NCI-H2081 treated with DMSO at 0.1 percent for 48 hours (cell line): ENCODE results near the gene PGP.

ENCODE experiments used
- DNase-seq: peaks from one replicate; lab custom pipeline; 2025; lab: John Stamatoyannopoulos, UW

Gene PGP

DNA sequence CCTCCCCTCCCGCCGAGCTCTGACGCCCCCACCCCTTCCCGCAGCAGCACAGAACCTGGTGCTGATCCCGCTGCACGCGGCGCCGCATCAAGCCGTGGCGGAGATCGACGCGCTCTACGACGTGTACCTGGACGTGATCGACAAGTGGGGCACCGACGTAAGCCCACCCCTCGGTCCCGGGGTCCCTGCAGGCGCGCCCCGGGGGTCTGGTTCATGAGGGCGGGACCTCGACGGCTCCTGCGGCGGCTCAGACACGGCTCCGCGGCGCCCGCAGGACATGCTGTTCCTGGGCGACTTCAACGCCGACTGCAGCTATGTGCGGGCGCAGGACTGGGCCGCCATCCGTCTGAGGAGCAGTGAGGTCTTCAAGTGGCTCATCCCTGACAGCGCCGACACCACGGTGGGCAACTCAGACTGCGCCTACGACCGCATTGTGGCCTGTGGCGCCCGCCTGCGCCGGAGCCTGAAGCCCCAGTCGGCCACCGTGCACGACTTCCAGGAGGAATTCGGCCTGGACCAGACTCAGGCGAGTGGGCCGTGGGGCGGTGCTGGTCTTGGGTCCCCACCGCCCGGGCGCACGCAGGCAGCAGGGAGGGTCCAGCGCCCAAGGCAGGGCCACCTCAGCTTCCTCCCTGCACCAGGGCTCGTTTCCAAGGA, 23.0 kb upstream of the PGP start:
- DNase-seq: no peak

DNA sequence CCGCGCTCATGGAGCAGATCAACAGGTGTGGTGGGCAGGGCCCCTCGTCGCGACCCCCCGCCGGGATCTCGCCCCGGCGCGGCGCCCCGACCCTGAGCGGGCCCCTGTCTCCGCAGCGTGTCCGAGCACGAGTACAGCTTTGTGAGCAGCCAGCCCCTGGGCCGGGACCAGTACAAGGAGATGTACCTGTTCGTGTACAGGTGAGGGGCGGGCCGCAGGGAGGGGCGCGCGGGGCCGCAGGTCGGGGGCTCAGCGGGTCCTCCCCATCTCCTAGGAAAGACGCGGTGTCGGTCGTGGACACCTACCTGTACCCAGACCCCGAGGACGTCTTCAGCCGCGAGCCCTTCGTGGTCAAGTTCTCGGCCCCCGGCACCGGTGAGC, 22.5 kb upstream of the PGP start:
- no peak for DNase-seq

- DNase-seq: no peak
These were observed 21.9 kb upstream of the PGP start, which contains the start of gene DNASE1L2 for GRCh38 chr16:2236337-2237101. DNASE1L2 (plus strand) TSS chr16:2236444; CDS start chr16:2236817, 373 bp downstream.

DNA sequence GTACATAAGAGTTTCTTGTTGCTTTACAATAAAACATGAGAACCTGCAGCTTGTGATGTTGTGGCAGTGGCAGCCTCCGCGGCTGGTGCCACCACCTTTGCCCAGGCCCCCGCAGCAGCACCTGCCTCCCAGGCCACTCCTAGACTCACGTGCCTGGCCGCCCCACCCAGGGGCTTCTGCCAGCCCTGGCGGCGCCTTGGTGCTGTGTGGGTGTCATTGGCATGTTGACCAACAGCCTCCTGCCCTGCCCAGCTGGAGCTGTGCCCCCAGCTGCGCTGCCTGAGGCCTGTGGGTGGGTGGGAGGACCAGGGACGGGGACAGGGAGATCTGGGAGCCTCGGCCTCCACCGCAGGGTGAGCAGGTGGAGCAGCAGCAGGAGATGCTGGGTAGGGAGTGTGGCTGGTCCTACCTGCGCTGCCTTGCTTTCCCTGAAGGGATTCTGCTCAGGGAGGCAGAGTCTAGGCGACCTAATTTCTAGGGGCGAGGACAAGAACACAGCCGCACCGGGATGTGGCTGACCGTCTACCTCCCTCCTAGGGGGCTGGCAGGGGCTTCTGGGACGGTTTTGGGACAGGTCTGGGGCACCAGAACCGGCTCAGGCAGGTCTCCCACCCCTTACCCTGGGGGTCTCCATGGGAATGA, 21.2 kb upstream of the PGP start:
- no peak for DNase-seq

DNA sequence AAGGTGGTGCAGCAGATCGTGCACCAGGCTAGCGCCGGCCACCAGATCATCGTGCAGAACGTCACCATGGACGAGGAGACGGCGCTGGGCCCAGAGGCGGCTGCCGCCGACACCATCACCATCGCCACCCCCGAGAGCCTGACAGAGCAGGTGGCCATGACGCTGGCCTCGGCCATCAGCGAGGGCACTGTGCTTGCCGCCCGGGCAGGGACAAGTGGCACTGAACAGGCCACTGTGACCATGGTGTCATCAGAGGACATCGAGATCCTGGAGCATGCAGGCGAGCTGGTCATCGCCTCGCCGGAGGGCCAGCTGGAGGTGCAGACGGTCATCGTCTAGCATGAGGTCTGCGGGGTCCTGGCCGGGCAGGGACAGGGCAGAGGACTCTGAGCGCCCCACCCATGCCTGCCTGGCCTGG, 20.6 kb upstream of the PGP start:
- no peak for DNase-seq

GRCh38 chr16:2234813-2235170, 20.2 kb upstream of the PGP start:
- DNase-seq: no peak

DNA sequence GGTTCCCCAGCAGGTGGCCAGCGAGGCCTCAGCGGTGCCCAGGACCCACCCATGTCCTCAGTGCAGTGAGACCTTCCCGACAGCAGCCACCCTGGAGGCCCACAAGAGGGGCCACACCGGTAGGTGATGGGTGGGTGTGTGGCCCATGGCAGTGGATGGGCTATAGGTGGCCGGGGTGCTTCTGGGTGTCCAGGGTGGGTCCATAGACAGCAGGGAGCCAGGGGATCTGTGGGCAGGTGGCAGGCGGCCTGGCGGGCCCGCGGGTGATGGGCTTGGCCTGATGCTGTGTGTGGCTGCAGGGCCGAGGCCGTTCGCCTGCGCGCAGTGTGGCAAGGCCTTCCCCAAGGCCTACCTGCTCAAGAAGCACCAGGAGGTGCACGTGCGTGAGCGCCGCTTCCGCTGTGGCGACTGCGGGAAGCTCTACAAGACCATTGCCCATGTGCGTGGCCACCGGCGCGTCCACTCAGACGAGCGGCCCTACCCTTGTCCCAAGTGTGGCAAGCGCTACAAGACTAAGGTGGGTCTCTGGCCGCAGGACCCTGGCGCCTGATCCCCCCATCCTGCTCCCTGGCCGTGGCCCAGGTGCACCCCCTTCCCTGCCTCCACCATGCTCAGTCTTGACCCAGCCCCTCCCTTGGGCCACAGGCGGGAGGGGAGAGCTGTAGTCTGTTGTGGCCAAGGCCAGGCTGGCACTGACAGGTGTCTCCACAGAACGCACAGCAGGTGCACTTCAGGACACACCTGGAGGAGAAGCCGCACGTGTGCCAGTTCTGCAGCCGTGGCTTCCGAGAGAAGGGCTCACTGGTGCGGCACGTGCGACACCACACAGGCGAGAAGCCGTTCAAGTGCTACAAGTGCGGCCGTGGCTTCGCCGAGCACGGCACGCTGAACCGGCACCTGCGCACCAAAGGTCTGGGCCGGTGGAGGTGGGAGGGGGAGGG, 19.5 kb upstream of the PGP start:
- DNase-seq: no peak

DNA sequence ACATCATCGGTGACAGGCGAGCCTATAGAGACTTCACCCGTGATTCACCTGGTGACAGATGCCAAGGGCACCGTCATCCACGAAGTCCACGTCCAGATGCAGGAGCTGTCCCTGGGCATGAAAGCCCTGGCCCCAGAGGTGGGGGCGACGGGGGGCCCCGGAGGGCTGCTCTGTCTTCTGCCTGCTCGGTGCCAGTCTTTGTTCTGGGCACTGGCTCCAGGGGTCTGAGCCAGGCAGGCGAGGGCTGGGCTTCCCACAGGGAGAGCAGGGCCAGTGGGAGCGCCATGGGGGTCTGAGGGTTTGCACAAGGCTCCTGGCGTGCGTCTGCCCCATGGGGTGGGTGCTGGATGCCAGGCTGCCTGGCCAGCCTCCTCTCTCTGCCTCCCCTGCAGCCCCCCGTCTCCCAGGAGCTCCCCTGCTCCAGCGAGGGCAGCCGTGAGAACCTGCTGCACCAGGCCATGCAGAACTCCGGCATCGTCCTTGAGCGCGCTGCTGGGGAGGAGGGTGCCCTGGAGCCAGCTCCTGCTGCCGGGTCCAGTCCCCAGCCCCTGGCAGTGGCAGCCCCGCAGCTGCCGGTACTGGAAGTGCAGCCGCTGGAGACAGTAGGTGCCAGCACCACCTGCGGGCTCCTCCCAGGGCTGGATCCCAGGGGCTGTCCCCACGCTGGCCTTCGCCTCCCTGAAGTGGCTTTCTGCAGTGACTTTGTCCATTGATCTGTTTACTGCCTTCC, 18.6 kb upstream of the PGP start:
- no peak for DNase-seq

GRCh38 chr16:2232094-2232990, 17.7 kb upstream of the PGP start:
- DNase-seq: no peak

GRCh38 chr16:2231016-2231931, 16.6 kb upstream of the PGP start:
- DNase-seq: no peak

GRCh38 chr16:2230376-2230775, 15.7 kb upstream of the PGP start:
- DNase-seq: no peak

DNA sequence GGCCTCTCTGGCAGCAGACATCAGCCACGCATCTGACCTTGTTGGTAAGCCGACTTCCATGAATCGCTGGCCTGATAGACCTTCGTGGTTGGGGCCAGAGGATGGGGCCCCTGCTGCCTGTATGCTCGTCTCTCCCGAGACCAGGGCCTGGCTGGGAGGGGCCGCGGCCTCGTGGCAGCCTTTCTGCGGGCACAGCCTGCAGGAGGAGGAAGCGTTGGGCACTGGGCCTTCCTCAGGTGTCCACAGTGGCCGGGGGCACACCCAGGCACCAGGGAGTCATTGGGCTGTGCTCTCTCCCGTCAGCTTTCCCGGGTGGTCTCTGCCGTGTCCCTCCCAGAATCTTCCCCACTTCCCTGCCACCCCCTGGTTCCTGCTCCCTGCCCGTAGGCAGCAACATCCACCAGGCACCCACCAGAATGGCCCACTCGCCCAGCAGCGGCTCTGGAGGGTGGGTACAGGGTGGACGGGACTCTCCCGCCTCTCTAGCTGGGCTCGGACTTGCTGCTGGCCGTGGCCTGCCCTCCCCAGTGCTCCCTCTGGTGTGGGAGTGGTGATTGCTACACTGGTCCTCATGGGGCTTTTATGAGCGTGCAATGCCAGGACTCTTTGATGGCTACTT, 15.1 kb upstream of the PGP start:
- DNase-seq: no peak

DNA sequence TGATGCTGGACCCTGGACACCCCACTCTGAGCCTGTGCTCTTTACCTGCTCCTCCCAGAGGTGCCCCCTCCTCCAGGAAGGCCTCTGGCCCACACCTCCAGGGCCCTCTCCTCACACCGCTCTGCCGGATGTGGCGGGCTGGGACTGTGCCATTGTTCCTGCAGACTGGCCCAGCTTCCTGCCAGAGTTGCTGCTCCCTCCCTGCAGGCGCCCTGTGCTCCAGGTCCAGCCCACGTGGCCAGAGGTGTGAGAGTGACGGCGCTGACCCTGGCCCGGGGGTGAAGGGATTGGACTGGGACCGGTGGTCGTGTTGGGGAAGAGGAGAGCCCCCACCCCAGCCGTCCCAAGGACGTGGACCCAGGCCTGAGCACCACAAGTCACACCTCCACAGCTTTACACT, 14.5 kb upstream of the PGP start:
- no peak for DNase-seq

DNA sequence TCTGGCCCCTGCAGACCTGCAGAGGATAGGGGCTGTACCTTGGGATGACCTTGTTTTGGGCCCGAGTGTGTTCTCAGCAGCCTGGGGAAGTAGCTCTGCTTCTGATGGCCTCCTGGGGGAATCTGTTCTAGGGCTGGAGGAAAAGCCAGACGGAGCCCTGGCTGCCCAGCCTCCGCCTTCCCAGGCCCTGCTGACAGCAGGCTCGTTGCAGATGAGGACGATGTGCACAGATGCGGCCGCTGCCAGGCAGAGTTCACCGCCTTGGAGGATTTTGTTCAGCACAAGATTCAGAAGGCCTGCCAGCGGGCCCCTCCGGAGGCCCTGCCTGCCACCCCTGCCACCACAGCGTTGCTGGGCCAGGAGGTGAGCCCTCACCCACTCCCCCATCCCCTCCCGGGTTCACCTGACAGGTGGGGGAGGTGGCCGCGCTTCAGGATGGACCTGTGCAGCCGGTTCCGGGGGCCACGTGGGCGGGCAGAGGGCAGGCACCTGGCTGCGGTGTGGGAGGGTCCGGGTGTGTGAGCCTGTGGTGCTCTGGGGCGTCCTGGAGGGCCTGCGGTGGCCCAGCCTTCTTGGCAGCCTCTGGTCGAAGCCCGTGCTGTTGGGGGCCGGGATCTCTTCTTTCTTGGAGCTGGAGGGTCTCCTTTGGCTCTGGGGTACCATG, 13.7 kb upstream of the PGP start:
- DNase-seq: no peak

DNA sequence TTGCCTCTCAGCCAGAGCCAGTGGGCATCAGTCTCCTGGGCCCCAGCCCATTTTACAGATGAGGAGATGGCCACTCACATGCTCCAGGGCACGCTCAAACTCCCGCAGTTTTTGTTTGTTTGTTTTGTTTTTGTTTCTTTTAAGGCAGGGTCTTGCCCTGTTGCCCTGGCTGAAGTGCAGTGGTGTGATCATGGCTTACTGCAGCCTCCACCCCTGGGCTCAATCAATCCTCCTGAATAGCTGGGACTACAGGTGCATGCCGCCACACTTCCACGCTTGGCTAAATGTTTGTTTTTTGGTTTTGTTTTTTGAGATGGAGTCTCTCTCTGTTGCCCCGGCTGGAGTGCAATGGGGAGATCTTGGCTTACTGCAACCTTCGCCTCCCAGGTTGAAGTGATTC, 12.3 kb upstream of the PGP start:
- no peak for DNase-seq

DNA sequence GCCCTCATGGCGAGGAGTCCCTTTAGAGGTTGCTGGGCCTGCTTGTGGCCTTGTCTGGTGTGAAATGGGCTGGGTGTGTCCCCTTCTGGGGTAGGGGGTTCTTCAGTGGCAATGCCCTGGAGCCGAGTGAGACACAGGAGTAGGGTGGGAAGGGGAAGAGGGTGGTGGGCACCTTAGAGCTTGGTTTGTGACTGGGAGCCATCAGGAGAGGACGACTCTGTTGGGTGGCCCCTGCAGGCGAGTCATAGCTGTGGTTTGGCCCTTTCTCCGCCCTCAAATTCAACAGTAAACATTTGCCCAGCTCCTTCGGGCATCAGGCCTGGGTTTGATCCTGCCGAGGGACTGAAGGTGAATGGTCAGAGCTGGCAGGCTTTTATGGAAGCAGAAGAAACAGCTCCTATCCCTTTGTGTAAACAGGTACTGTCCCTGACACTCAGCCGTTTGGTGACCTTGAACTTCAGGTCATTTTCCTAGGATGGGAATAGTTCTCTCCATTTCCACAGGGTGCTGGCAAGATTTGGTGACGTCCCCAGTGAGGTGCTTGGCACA, 11.7 kb upstream of the PGP start:
- no peak for DNase-seq

- DNase-seq: no peak
These were observed 9.4 kb upstream of the PGP start for GRCh38 chr16:2223942-2224486.
